Activated CD4-positive, alpha-beta T cell treated with anti-CD3 and anti-CD28 coated beads for 24 hours (primary cell): Measurements from ENCODE around the gene MSRB3.
"Not testable (repeated sequence)": the region's sequence is repeated elsewhere in the genome, so short reads cannot be mapped to it uniquely, and the experiment has no call there.

ENCODE experiments used
- DNase-seq, 2 donors: peaks; one replicate each; pipeline ENCODE4 v3.0.0-alpha.2; 2020; ENCODE audit warnings: low read depth in 2 of 2

MSRB3 gene

DNA sequence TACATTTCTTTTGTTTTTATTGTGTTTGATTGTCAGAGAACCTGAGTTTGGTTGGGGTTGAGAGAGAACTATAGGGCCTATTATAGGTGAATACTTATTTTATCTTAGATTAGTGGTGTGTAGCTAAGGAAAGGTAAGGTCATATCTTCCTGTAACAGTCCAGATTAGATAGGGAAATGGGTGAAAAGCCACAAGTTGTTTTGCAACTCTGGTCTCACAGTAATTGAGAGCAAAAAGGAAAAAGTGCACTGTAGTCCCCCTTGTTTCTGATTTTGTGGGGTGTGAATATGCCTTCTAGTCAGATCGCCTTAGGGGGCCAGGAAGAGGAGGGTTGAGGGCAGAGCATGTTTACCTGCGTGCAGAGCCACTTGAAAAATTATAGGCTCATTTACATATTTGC lies 8.9 kb downstream of the MSRB3 start:
- no peak for DNase-seq

DNA sequence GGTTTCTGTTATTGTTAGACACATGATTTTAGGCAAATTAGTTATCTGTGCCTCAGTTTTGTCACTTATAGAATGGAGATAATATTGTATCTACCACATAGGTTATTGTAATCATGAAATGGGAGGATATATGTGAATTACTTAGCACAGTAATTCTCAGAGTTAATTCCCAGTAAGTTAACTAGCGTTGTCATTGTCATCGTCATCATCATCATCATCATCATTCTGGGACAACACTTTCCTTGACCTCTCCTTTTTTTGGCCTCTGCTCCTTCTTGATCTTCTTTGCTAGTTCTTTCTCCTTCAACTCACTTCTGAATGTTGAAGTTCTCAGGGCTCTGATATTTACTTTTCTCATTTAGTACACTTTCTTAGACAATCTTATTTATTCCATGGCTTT lies 13.8 kb downstream of the MSRB3 start:
- no peak for DNase-seq

DNA sequence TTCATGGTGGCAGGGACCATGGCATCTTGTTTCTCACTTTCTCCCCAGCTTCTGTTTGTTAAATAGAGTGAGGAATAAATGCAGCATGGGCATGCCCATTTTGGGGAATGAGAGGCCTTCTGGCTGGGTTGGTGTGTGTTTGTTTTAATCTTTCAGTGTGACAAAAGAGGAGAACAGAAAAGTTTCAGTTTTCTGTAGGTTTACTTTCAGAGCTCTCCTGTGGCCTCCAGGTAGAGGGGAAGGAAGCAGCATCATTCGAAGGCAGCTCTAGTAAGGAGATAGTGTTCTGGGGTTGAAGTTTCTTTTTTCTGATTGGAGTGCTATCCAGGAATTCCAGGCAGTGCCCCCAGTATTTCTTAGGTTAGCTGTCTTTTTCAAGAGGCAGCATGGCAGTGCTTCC lies 15.3 kb downstream of the MSRB3 start:
- DNase-seq, result no peak

- DNase-seq, result no peak
These were observed 16.3 kb downstream of the MSRB3 start for GRCh38 chr12:65294641-65295262.

- no peak for DNase-seq
These were observed 18.2 kb downstream of the MSRB3 start for GRCh38 chr12:65296508-65297265.

DNA sequence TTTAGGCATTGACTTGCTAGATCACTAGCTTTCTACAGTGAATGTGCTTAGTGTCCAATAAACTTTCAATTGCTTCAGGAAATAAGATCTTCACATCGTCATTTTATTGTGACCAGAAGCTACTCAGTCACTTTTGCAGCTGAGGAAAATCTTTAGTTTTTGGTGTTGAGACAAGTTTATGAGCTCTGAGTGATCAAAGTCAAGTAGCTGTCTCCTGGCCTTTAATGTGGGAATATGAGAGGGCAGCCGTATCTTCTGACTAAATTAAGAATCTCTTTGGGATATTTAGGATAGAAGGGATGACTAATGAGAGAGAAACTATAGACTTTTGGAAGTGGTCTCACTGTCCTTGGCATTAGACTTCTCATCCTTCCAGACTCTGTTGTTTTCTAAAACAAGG lies 21.6 kb downstream of the MSRB3 start:
- no peak for DNase-seq

- DNase-seq, result no peak
These were observed 22.3 kb downstream of the MSRB3 start for GRCh38 chr12:65300679-65301349.

GRCh38 chr12:65302891-65303290 lies 24.4 kb downstream of the MSRB3 start:
- no peak for DNase-seq

GRCh38 chr12:65305346-65305950 lies 27.0 kb downstream of the MSRB3 start:
- DNase-seq, result no peak

DNA sequence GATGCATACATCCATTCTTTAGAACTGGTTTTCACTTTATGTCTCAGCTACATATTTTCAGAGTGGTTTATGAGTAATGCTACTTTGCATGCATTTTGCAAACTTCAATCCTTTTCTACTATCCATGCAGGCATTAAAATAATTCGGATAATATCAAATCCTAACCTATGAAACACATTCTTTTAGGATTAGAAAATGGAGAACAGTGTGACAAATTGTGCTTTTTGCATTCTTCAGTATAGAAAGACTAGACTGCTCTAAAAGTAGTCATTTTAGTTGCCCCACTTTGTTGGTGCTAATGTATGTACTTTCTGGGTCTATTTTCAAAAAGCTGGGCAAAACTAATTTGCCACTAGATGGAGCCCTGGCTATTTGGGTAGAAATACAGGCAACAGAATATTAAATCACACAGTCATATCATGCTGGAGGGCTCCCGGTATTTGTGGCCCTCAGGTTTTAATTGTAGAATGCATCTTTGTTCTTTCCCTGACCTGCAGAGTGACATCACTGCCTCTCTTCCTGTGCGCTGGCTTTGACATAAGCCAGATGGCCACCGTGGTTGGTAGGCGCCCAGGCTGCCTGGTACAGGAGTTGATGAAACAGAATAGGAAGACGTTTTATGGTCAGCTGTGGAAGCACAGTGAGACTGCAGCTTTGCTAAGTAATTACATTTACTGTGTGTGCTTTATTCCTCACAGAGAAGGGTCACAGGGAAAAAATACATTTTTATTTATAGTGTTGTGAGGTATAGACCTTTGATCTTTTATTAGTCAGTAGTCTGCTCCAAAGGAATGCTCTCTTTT lies 28.1 kb downstream of the MSRB3 start:
- DNase-seq, result no peak

DNA sequence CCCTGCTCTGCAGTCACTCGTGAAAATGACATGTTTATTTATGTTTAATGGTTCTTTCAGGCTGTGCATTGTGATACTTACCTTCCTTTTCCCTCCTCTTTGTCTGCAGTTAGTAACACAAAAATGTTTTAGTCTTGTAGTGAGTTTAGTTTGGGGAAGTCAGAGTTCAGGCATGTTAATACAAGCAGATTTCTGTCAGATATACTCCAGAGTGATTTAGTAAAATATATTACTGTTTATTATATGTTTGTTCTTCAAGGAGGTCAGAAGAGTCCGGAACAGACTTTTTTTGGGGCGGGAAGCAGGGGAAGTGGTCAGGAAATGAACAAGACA lies 28.7 kb downstream of the MSRB3 start:
- DNase-seq, result no peak

- DNase-seq, result no peak
These were observed 29.5 kb downstream of the MSRB3 start for GRCh38 chr12:65308006-65308405.

DNA sequence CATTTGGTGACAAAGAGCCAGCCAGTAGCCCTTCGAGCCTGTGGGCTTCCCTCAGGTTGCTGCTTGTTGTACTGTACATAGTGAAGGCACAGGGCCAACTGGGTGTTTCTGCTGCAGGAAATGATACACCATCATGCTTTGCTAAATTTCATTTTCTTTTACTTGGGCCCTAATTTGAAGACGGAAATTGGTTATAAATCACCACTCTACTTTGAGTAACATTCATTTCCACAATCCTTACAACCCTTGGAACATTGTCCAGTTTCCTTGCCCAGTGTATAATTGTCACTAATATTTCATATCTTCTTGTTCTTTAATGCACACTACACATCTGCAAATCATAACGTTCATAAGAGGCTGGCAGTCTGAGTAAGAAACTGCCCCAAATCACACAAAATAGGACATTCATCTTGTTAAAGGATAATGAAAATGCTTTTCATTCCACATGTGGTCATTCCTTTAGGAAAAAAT lies 30.2 kb downstream of the MSRB3 start:
- DNase-seq, result no peak

DNA sequence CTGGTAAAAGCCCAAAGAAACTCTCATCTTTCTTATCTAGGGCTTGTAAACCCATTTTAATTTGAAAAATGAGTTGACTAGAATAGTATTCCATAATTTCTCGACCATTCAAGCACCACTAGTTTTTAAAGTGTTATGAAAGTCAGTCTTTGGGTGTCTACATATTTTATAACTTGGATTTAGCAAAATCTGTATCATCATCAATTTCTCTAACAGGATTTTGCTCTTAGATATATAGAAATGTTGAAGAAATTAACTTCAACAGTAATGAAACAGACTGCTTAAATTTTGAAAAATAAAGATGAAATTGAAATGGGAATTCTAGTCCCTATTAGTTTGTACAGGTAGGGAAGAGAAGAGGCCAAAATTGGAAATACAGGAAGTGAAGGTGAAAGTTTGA lies 32.8 kb downstream of the MSRB3 start:
- no peak for DNase-seq

GRCh38 chr12:65313719-65314317 lies 35.3 kb downstream of the MSRB3 start:
- no peak for DNase-seq

DNA sequence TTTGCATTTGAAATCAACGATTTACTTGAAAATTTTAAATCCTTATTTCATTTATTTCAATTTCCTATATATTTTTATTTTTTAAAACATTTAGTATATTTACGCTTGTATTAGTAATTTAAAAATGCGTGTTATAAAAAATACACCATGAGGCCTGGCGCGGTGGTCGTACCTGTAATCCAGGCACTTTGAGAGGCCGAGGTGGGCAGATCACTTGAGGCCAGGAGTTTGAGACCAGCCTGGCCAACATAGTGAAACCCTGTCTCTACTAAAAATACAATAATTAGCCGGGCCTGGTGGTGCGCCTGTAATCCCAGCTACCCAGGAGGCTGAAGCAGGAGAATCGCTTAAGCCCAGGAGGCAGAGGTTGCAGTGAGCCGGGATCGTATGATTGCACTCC lies 36.8 kb downstream of the MSRB3 start:
- DNase-seq, result not testable (repeated sequence)

- DNase-seq, result no peak
These were observed 39.8 kb downstream of the MSRB3 start for GRCh38 chr12:65318186-65318685.

DNA sequence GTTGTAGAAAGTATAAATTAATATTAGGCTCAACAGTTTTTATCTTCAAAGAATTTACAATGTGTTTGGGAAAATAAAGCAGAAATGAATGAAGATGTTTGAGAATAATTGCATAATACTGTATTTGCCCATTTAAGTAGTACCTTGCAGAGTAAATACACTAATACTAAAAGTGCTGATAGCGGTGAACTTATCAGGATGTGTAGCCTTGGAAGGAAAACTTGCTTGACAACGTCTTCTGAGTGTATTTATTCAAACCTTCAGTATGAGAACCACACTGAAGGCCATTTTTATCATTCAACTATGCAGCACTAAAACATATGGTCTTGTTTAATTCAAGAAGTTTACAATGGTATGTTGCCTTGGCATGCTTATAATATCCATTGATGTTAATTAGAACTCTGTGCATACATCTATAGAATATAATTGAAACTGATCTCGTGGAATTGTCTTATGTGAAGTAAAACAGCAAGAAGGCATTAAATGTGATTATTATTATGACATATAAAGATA lies 41.3 kb downstream of the MSRB3 start:
- no peak for DNase-seq

DNA sequence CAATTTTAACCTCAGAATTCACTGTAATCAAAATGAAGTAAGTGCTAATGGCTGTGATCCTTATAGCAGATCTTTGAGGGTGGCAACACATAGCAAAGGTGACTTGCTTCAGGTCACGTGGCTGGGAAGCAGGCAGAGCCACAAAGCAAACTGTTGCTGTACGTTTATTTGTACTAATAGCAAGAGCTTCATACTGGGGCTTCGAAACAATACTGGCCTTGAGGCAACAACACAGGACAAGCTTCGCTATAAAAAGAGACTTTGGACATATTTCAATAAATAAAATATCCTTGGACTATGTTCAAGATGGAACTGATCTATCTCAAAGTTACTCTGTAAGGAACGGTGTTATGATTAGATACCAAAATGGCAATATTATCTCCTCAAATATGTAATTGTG lies 44.6 kb downstream of the MSRB3 start:
- no peak for DNase-seq

- DNase-seq, result no peak
These were observed 45.6 kb downstream of the MSRB3 start for GRCh38 chr12:65324056-65324455.

DNA sequence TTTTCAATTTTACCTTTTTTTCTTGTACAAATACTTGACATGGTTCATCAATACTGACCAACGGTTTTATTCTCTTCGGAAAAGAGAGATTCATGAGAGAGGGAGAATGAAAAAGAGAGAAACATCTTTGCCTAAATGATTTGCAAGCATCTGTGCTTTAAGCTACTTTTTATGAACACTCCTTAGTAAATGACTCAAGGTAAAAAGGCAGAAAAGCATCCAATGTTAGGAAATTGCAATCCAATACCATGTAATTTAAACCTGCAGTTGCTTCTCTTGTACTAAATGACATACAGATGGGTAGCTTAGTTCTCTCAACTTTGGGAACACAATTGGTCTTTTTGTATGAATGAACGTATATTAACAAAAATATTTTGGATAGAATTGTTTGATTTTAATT lies 46.1 kb downstream of the MSRB3 start:
- no peak for DNase-seq
